ENCODE measurements around the gene LPAR5.

Gene LPAR5

DNA sequence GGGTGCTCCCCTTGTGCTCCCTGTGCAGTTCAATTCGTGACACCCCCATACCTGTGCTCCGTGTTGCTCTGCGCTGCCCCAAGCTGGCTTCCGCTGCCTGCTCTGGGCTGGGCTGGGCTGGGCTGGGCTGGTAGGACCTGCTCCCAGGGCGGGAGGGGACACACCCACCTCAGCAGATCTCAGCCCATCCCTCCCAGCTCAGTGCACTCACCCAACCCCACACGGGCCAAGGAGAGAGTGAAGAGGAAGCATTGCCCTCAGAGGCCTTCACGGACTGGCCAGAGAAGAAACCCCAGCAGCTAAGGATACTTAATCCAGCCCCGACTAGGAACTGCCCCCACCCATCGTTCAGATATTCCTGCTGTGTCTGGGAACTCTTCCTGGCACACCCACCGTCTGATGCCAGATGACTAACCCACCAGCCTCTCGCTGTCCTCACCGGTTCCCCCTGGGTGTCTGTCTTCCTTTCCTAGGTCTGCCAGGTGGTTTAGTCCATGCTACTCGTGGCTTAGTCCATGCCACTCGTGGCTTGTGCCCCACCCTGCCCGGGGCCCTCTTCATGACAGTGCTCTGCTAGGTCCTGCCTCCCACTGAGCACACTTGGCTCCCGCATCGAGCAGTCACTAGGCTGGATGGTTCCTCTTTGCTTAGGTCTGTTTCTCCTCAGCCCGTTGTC, at the start of gene LPAR5:
Gene LPAR5, minus strand, starts transcription at position 104 of the 676 bp plus-strand sequence. CDS start 14,711 bp downstream, outside the sequence.
- Histone ChIP-seq H3K79me2 (ENCODE audit: insufficient read depth, low read length) (peaks cover 29% of the 10 kb centered on the region), H3K36me3 (ENCODE audit: insufficient read depth, low read length) (no peaks in the 10 kb centered on the region), H4K20me1 (ENCODE audit: insufficient read depth, low read length, poor library complexity, severe bottlenecking) (no peaks in the 10 kb centered on the region), H3K4me3 (ENCODE audit: low read length, poor library complexity, severe bottlenecking) (peak within 1 kb of the TSS; percentile 71), H3K4me2 (ENCODE audit: low read depth, low read length, poor library complexity, severe bottlenecking) (peak within 1 kb of the TSS; percentile 91), H3K4me1 (ENCODE audit: insufficient read depth, low read length, poor library complexity, severe bottlenecking) (peaks cover 86% of the 10 kb centered on the region), H3K9ac (ENCODE audit: low read depth, low read length, poor library complexity, severe bottlenecking) (peak within 1 kb of the TSS; percentile 84), H3K9me2 (replicated peaks; ENCODE audit: low read depth, low read length) (no peaks in the 10 kb centered on the region), H3K9me3 (ENCODE audit: insufficient read depth, low read depth, low read length) (no peaks in the 10 kb centered on the region), H2AFZ (ENCODE audit: low read length) (peak within 1 kb of the TSS; percentile 16), H3K27me3 (ENCODE audit: insufficient read depth, low read length, poor library complexity, severe bottlenecking) (no peaks in the 10 kb centered on the region), H3F3A (ENCODE audit: low read depth) (peaks cover 6% of the 10 kb centered on the region)
- TF ChIP-seq, protein P1, sequence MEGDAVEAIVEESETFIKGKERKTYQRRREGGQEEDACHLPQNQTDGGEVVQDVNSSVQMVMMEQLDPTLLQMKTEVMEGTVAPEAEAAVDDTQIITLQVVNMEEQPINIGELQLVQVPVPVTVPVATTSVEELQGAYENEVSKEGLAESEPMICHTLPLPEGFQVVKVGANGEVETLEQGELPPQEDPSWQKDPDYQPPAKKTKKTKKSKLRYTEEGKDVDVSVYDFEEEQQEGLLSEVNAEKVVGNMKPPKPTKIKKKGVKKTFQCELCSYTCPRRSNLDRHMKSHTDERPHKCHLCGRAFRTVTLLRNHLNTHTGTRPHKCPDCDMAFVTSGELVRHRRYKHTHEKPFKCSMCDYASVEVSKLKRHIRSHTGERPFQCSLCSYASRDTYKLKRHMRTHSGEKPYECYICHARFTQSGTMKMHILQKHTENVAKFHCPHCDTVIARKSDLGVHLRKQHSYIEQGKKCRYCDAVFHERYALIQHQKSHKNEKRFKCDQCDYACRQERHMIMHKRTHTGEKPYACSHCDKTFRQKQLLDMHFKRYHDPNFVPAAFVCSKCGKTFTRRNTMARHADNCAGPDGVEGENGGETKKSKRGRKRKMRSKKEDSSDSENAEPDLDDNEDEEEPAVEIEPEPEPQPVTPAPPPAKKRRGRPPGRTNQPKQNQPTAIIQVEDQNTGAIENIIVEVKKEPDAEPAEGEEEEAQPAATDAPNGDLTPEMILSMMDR (conservative IDR thresholded peaks at IDR 0.05; ENCODE audit: low read length), result no peak
- no peak for TF ChIP-seq EZH2phosphoT487 (IDR thresholded peaks at IDR 0.05; ENCODE audit: borderline replicate concordance)

DNA sequence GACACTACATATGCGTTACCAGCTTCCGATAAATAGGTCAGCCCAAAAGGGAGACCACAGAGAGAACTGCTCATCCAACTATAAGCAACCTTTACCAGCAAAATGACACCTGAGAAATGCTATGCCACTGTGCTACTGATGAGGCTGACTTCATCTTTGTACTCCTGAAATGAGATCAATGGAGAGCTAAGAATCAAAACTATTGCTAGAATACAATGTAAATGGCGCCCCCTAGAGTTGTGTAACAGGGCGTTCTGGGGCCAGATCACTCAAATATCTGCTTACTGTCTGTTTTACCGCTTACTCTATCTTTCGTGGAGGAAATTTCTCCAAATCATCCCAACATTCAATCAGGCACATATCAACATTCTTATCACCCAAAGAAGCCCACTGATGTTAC, 48.9 kb upstream of the LPAR5 start:
- Histone ChIP-seq H3K36me3 (ENCODE audit: insufficient read depth, low read length) (peaks cover 6% of the 10 kb centered on the region; the same call in 1 of the 2 replicates), H3K27me3 (ENCODE audit: insufficient read depth, low read length, poor library complexity, severe bottlenecking) (no peaks in the 10 kb centered on the region), H3K4me3 (ENCODE audit: low read length, poor library complexity, severe bottlenecking) (peak overlapping the region; percentile 87), H3K4me1 (ENCODE audit: insufficient read depth, low read length, poor library complexity, severe bottlenecking) (peaks cover 47% of the 10 kb centered on the region), H3K9ac (ENCODE audit: low read depth, low read length, poor library complexity, severe bottlenecking) (peak overlapping the region; percentile 46), H3K79me2 (ENCODE audit: insufficient read depth, low read length) (peaks cover 92% of the 10 kb centered on the region), H3K9me3 (ENCODE audit: insufficient read depth, low read depth, low read length) (no peaks in the 10 kb centered on the region), H2AFZ (ENCODE audit: low read length) (no peak overlapping the region), H4K20me1 (ENCODE audit: insufficient read depth, low read length, poor library complexity, severe bottlenecking) (peaks cover 62% of the 10 kb centered on the region), H3F3A (ENCODE audit: low read depth) (no peaks in the 10 kb centered on the region), H3K9me2 (replicated peaks; ENCODE audit: low read depth, low read length) (no peaks in the 10 kb centered on the region), H3K4me2 (ENCODE audit: low read depth, low read length, poor library complexity, severe bottlenecking) (peak overlapping the region; percentile 100)
- no peak for TF ChIP-seq EZH2phosphoT487 (IDR thresholded peaks at IDR 0.05; ENCODE audit: borderline replicate concordance)
- TF ChIP-seq, protein P1 (conservative IDR thresholded peaks at IDR 0.05; ENCODE audit: low read length), result peak; percentile 91

GRCh38 chr12:6676962-6677361, 41.2 kb upstream of the LPAR5 start:
- Histone ChIP-seq H3K36me3 (ENCODE audit: insufficient read depth, low read length) (peaks cover 82% of the 10 kb centered on the region), H3K4me2 (ENCODE audit: low read depth, low read length, poor library complexity, severe bottlenecking) (no peak overlapping the region), H3F3A (ENCODE audit: low read depth) (no peaks in the 10 kb centered on the region), H2AFZ (ENCODE audit: low read length) (no peak overlapping the region), H3K27me3 (ENCODE audit: insufficient read depth, low read length, poor library complexity, severe bottlenecking) (no peaks in the 10 kb centered on the region), H3K79me2 (ENCODE audit: insufficient read depth, low read length) (peaks cover 58% of the 10 kb centered on the region), H3K9me3 (ENCODE audit: insufficient read depth, low read depth, low read length) (no peaks in the 10 kb centered on the region), H4K20me1 (ENCODE audit: insufficient read depth, low read length, poor library complexity, severe bottlenecking) (peaks cover 36% of the 10 kb centered on the region), H3K4me3 (ENCODE audit: low read length, poor library complexity, severe bottlenecking) (no peak overlapping the region), H3K9me2 (replicated peaks; ENCODE audit: low read depth, low read length) (no peaks in the 10 kb centered on the region), H3K4me1 (ENCODE audit: insufficient read depth, low read length, poor library complexity, severe bottlenecking) (peaks cover 5% of the 10 kb centered on the region), H3K9ac (ENCODE audit: low read depth, low read length, poor library complexity, severe bottlenecking) (no peak overlapping the region)
- TF ChIP-seq EZH2phosphoT487 (IDR thresholded peaks at IDR 0.05; ENCODE audit: borderline replicate concordance), result no peak
- TF ChIP-seq, protein P1 (conservative IDR thresholded peaks at IDR 0.05; ENCODE audit: low read length), result no peak

All from Loucy (cell line).